ENCODE measurements around the gene SRXN1.

The SRXN1 gene

GRCh38 chr20:675033-675452 lies 22.0 kb upstream of the SRXN1 start:
- DNase-seq = no peak

GRCh38 chr20:673603-674001 lies 20.6 kb upstream of the SRXN1 start:
- DNase-seq = no peak

GRCh38 chr20:672963-673602 lies 20.1 kb upstream of the SRXN1 start:
- no peak for DNase-seq

- DNase-seq = no peak
Measured at GRCh38 chr20:671252-672030, 18.4 kb upstream of the SRXN1 start.

GRCh38 chr20:669573-669972 lies 16.6 kb upstream of the SRXN1 start:
- no peak for DNase-seq

GRCh38 chr20:668638-669037 lies 15.6 kb upstream of the SRXN1 start:
- no peak for DNase-seq

- no peak for DNase-seq
Measured at GRCh38 chr20:668050-668449, 15.1 kb upstream of the SRXN1 start.

- no peak for DNase-seq
Measured at GRCh38 chr20:667351-668034, 14.5 kb upstream of the SRXN1 start.

GRCh38 chr20:666877-667276 lies 13.9 kb upstream of the SRXN1 start:
- no peak for DNase-seq

GRCh38 chr20:665276-665675 lies 12.3 kb upstream of the SRXN1 start:
- DNase-seq = no peak

GRCh38 chr20:664576-664975 lies 11.6 kb upstream of the SRXN1 start:
- no peak for DNase-seq

- DNase-seq = no peak
Measured at GRCh38 chr20:664151-664550, 11.2 kb upstream of the SRXN1 start.

GRCh38 chr20:663315-664090 lies 10.5 kb upstream of the SRXN1 start:
- DNase-seq = no peak

GRCh38 chr20:662277-663192 lies 9.5 kb upstream of the SRXN1 start:
- DNase-seq = no peak

GRCh38 chr20:661474-662270 lies 8.7 kb upstream of the SRXN1 start:
- no peak for DNase-seq

GRCh38 chr20:658731-659291 lies 5.8 kb upstream of the SRXN1 start:
- DNase-seq = no peak

GRCh38 chr20:658202-658601 lies 5.2 kb upstream of the SRXN1 start:
- DNase-seq = no peak

GRCh38 chr20:655726-656624 lies 3.0 kb upstream of the SRXN1 start:
- DNase-seq = no peak

- no peak for DNase-seq
Measured at GRCh38 chr20:654417-654750, 1.4 kb upstream of the SRXN1 start.

Measured in NCI-H1048 (cell line).